Keratinocyte (primary cell): ENCODE data around the gene MMP24.

Source experiments
- EZH2 ChIP-seq: IDR thresholded peaks from one replicate; pipeline ENCODE4 v1.6.1; 2012; ENCODE audit warnings: inconsistent platforms, mild to moderate bottlenecking, low read length, moderate library complexity
- TF ChIP-seq, protein P1 (sequence below), 3 experiments: IDR thresholded peaks in 1 of 3; conservative IDR thresholded peaks in 1 of 3; optimal IDR thresholded peaks in 1 of 3; 2 replicates in 2 of 3; 3 replicates in 1 of 3; pipeline versions ENCODE3 to v1.5.1; 2011; ENCODE audit warnings: low read length in 3 of 3, mild to moderate bottlenecking in 3 of 3, moderate library complexity in 2 of 3, control low read depth in 1 of 3, inconsistent platforms in 1 of 3; ENCODE audit not compliant: insufficient read depth in 2 of 3; ENCODE audit errors: extremely low read depth in 1 of 3

- no peak for TF ChIP-seq EZH2
- TF ChIP-seq, protein P1, sequence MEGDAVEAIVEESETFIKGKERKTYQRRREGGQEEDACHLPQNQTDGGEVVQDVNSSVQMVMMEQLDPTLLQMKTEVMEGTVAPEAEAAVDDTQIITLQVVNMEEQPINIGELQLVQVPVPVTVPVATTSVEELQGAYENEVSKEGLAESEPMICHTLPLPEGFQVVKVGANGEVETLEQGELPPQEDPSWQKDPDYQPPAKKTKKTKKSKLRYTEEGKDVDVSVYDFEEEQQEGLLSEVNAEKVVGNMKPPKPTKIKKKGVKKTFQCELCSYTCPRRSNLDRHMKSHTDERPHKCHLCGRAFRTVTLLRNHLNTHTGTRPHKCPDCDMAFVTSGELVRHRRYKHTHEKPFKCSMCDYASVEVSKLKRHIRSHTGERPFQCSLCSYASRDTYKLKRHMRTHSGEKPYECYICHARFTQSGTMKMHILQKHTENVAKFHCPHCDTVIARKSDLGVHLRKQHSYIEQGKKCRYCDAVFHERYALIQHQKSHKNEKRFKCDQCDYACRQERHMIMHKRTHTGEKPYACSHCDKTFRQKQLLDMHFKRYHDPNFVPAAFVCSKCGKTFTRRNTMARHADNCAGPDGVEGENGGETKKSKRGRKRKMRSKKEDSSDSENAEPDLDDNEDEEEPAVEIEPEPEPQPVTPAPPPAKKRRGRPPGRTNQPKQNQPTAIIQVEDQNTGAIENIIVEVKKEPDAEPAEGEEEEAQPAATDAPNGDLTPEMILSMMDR (optimal IDR thresholded peaks at IDR 0.05 in 1 of 3, IDR thresholded peaks at IDR 0.05 in 1 of 3, conservative IDR thresholded peaks at IDR 0.05 in 1 of 3; ENCODE audit: extremely low read depth in 1 of 3, insufficient read depth in 2 of 3, low read length in 3 of 3): no peak
Observed at GRCh38 chr20:35181731-35182130, 44.8 kb upstream of the MMP24 start.
